BJ (cell line): Measurements from ENCODE around the gene RABEP2. TPM values are rescaled to one million over a fixed set of nuclear protein-coding genes. Genes with fewer than 3 reads are reported as not detected.

Source experiments
- CTCF ChIA-PET: fragments of 350-600 bp; formaldehyde crosslinking; extraction: SDS; loops from one replicate; lab custom pipeline; 2021; ENCODE audit warnings: antibody characterized with exemption, inconsistent platforms; lab: Yijun Ruan, JAX
- POLR2A ChIA-PET: fragments of 300-600 bp; sonication (Branson Sonifier 250); formaldehyde crosslinking; extraction: SDS; loops from one replicate; lab custom pipeline; 2021; ENCODE audit warnings: antibody characterized with exemption; lab: Charles Lee
- DNase-seq: peaks from one replicate; pipeline ENCODE4 v3.0.0-alpha.2; 2011; ENCODE audit warnings: low read depth
- H3K27me3 ChIP-seq: 2 replicates; pipeline ENCODE4 v1.6.0; 2011; ENCODE audit warnings: low read length; ENCODE audit not compliant: control insufficient read depth, insufficient read depth
- H3K36me3 ChIP-seq: 2 replicates; pipeline ENCODE4 v1.5.1; 2011; ENCODE audit warnings: low read length; ENCODE audit not compliant: control insufficient read depth, insufficient read depth
- H3K4me3 ChIP-seq: 2 replicates; pipeline ENCODE4 v1.5.1; 2011; ENCODE audit warnings: low read depth, mild to moderate bottlenecking, control low read depth, low read length
- CTCF ChIP-seq: IDR thresholded peaks from 2 replicates; pipeline ENCODE4 v1.5.1; 2011; ENCODE audit warnings: low read depth, mild to moderate bottlenecking, control low read depth, inconsistent platforms, low read length, moderate library complexity; ENCODE audit not compliant: insufficient read depth
- polyA plus RNA-seq: library from polyadenylated mRNA; depleted of rRNA; stranded (reverse); fragments of >200 nt; gene quantifications from 2 replicates; pipeline ENCODE4 v1.2.3, GENCODE V29; 2011; rRNA removed
- small RNA-seq: library from RNA; depleted of rRNA; stranded (forward); fragments of <200 nt; gene quantifications from one replicate; pipeline ENCODE3, GENCODE V24; 2012; ENCODE audit warnings: low replicate concordance, low read depth; ENCODE audit not compliant: insufficient read length

RABEP2 gene
- polyA plus RNA-seq, 1 experiment: 20.4 TPM

GRCh38 chr16:28859326-28859725 lies 65.7 kb downstream of the RABEP2 start:
- no peak overlapping the region for H3K4me3 ChIP-seq
- ChIA-PET POLR2A (no interaction called here), CTCF (interaction anchor here (1.0 kb wide), 1 partner anchor 9 kb away, joined by 4 read pairs; no protein-coding TSS in a partner anchor)
- TF ChIP-seq CTCF: no peak
- DNase-seq: no peak
- no peaks in the 10 kb centered on the region for H3K36me3 ChIP-seq
- no peaks in the 10 kb centered on the region for H3K27me3 ChIP-seq

- Histone ChIP-seq H3K36me3 (no peaks in the 10 kb centered on the region), H3K27me3 (no peaks in the 10 kb centered on the region), H3K4me3 (no peak overlapping the region)
- DNase-seq: no peak
- ChIA-PET CTCF (interaction anchor here (0.8 kb wide), 1 partner anchor 87 kb away, joined by 4 read pairs; no protein-coding TSS in a partner anchor), POLR2A (interaction anchor here (0.6 kb wide), 1 partner anchor 54 kb away, joined by 3 read pairs; no protein-coding TSS in a partner anchor)
- no peak for TF ChIP-seq CTCF
Measured at GRCh38 chr16:28858421-28858820, 66.6 kb downstream of the RABEP2 start.

Small RNAs within 50 kb of the gene (small RNA-seq; reads per million reads assigned to genes)
- not detected for gene RF00416

Other genes starting within 250 kb of the RABEP2 start
- 349 and 418 TPM in 2 replicates for gene EIF3C, start 213.8 kb downstream of the RABEP2 start, polyA plus RNA-seq
- 0.16 and 0.20 TPM in 2 replicates for gene NPIPB9, start 173.5 kb downstream of the RABEP2 start, polyA plus RNA-seq
- gene ATXN2L, start 102.2 kb downstream of the RABEP2 start, polyA plus RNA-seq: 17.8 and 19.9 TPM in 2 replicates
- gene TUFM, start 78.9 kb downstream of the RABEP2 start, polyA plus RNA-seq: 77.2 and 118 TPM in 2 replicates
- 14.6 and 24.7 TPM in 2 replicates for gene SH2B1, start 61.4 kb downstream of the RABEP2 start, polyA plus RNA-seq
- gene ATP2A1, start 46.8 kb downstream of the RABEP2 start, polyA plus RNA-seq: 0.38 and 0.44 TPM in 2 replicates
- gene CD19, start 6.7 kb upstream of the RABEP2 start, polyA plus RNA-seq: not detected in 2 replicates
- 23.6 and 30.7 TPM in 2 replicates for gene NFATC2IP, start 25.7 kb upstream of the RABEP2 start, polyA plus RNA-seq
- gene SPNS1, start 49.5 kb upstream of the RABEP2 start, polyA plus RNA-seq: 20.4 and 52.7 TPM in 2 replicates
- gene LAT, start 59.8 kb upstream of the RABEP2 start, polyA plus RNA-seq: 3.1 and 6.3 TPM in 2 replicates